DND-41 (cell line): ENCODE data around the gene ARF1.

Experiments
- EZH2 ChIP-seq: IDR thresholded peaks from 3 replicates; pipeline ENCODE4 v1.6.1; 2012; ENCODE audit warnings: borderline replicate concordance, low read depth, mild to moderate bottlenecking, moderate library complexity, low read length, inconsistent platforms; ENCODE audit not compliant: severe bottlenecking
- TF ChIP-seq, protein P1 (sequence below): IDR thresholded peaks from 2 replicates; pipeline ENCODE4 v1.5.1; 2012; ENCODE audit warnings: borderline replicate concordance, low read length, moderate library complexity, mild to moderate bottlenecking; ENCODE audit not compliant: poor library complexity, severe bottlenecking; ENCODE audit errors: extremely low read depth

DNA sequence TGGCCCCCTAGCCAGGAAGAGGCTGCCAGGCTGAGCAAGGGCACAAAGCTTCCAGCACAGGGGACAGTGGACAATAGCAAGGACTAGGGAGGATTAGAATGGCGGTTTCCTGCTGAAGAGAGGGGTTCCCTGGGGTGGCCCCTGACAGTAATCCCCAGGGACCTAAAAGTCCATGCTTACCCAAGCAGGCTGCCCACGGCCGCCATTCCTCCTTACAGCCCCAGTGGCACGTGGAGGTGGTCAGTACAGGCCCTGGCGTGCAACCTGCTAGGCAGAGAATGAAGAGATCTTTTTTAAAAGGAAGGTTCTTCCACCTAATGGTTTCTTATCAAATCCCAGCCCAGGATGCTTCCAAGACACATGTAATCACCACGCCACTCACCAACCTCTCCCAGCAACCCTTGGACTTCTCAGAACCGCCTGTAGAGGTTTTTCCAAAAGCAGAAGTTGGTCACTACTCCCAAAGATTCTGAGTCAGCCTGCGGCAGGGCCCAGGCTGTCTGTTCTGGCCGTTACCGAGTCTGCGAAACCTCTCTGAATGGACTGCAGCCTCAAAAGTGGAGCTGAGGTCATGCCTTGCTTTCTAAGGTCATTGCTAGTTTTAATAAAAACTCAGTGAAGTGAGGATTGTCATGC lies 25.7 kb downstream of the ARF1 start:
- TF ChIP-seq, protein P1, sequence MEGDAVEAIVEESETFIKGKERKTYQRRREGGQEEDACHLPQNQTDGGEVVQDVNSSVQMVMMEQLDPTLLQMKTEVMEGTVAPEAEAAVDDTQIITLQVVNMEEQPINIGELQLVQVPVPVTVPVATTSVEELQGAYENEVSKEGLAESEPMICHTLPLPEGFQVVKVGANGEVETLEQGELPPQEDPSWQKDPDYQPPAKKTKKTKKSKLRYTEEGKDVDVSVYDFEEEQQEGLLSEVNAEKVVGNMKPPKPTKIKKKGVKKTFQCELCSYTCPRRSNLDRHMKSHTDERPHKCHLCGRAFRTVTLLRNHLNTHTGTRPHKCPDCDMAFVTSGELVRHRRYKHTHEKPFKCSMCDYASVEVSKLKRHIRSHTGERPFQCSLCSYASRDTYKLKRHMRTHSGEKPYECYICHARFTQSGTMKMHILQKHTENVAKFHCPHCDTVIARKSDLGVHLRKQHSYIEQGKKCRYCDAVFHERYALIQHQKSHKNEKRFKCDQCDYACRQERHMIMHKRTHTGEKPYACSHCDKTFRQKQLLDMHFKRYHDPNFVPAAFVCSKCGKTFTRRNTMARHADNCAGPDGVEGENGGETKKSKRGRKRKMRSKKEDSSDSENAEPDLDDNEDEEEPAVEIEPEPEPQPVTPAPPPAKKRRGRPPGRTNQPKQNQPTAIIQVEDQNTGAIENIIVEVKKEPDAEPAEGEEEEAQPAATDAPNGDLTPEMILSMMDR = no peak
- no peak for TF ChIP-seq EZH2
